Measurements from ENCODE around the gene HPCA. TPM values are rescaled to one million over a fixed set of nuclear protein-coding genes. Genes with fewer than 3 reads are reported as not detected.

HPCA gene
- total and polyA plus RNA-seq, 2 of the 13 experiments (the other 11 are each of a cell fraction or from before 2014, with no cell fraction given) = not detected

DNA sequence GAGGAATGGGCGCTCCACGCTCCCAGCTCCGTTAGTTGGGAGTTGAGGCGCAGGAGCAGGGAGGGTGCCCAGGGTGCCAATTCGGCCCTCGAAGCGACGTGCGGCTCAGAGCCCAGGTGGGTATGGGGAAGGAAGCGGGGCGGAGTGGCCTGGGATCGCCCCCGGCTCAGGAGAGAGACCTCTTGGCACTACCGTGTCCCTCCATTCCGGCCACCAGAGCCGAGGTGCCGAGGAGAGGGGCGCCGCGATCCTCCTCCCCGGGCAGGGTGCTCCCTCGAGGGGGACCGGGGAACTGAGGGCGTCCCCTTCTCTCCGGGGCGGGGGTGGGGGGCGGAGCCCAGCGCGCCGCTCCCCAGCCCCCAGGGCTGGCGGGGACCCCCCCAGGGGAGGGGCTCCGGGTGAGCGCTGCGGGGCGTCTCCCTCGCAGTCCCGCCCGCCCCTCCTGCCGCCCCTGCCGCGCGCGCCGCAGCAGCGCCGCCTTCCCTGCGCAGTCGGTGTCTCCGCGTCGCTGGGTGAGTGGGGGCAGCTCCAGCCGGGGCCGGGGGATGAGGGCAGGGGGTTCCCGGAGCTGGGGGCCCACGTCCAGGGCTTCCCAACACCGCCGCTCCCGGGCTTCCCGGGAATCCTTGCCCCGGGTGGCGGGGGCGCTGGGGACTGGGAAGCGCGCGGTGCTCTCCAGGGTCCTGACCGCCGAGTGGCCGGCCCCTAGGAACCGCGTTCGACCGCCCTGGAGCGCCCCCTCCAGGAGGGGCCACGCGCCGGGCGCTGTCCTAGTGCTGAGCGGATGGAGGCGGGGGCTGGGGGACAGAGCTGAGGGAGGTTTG lies at the start of gene HPCA (continued):
- TF ChIP-seq, protein P1, sequence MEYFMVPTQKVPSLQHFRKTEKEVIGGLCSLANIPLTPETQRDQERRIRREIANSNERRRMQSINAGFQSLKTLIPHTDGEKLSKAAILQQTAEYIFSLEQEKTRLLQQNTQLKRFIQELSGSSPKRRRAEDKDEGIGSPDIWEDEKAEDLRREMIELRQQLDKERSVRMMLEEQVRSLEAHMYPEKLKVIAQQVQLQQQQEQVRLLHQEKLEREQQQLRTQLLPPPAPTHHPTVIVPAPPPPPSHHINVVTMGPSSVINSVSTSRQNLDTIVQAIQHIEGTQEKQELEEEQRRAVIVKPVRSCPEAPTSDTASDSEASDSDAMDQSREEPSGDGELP (IDR thresholded peaks at IDR 0.05; ENCODE audit: borderline replicate concordance, low read depth) = no peak
- TF ChIP-seq ZNF160 (CRISPR knock-in tag; IDR thresholded peaks at IDR 0.05) (peak; percentile 96), TCF12 (IDR thresholded peaks at IDR 0.05) (no peak), TCF12 (CRISPR knock-in tag; IDR thresholded peaks at IDR 0.05) (peak; percentile 58; the same call in 1 of the 2 replicates), POLR2AphosphoS5 (IDR thresholded peaks at IDR 0.05; ENCODE audit: low read depth, low read length) (no peak), FOSL2 (CRISPR knock-in tag; IDR thresholded peaks at IDR 0.05) (peak; percentile 71), ARNT2 (CRISPR knock-in tag; IDR thresholded peaks at IDR 0.05; ENCODE audit: low read depth) (peak; percentile 99), ZNF44 (CRISPR knock-in tag; IDR thresholded peaks at IDR 0.05) (peak; percentile 94; the same call in 1 of the 2 replicates), RARA (CRISPR knock-in tag; IDR thresholded peaks at IDR 0.05) (peak; percentile 80), ZNF431 (CRISPR knock-in tag; IDR thresholded peaks at IDR 0.05; ENCODE audit: borderline replicate concordance, low read depth) (peak; percentile 95), EP300 (IDR thresholded peaks at IDR 0.05; ENCODE audit: low read depth in 2 of 2, low read length in 2 of 2) (no peak), EP300 (CRISPR knock-in tag; IDR thresholded peaks at IDR 0.05; ENCODE audit: borderline replicate concordance) (peak; percentile 58; the same call in 1 of the 2 replicates), PHF5A (CRISPR knock-in tag; IDR thresholded peaks at IDR 0.05; ENCODE audit: low read depth, unreplicated experiment) (no peak), KAT7 (CRISPR knock-in tag; IDR thresholded peaks at IDR 0.05; ENCODE audit: borderline replicate concordance) (no peak), HOXA9 (CRISPR knock-in tag; IDR thresholded peaks at IDR 0.05; ENCODE audit: borderline replicate concordance) (peak; percentile 99), ZNF703 (CRISPR knock-in tag; IDR thresholded peaks at IDR 0.05; ENCODE audit: borderline replicate concordance) (peak; percentile 66; the same call in 1 of the 2 replicates), NRL (CRISPR knock-in tag; IDR thresholded peaks at IDR 0.05; ENCODE audit: borderline replicate concordance) (peak; percentile 89), KDM5B (CRISPR knock-in tag; IDR thresholded peaks at IDR 0.05; ENCODE audit: borderline replicate concordance) (peak; percentile 99), ZNF605 (CRISPR knock-in tag; IDR thresholded peaks at IDR 0.05) (peak; percentile 99), NONO (IDR thresholded peaks at IDR 0.05) (no peak), NONO (CRISPR knock-in tag; conservative IDR thresholded peaks at IDR 0.05) (peak; percentile 66), ZBTB3 (CRISPR knock-in tag; IDR thresholded peaks at IDR 0.05; ENCODE audit: borderline replicate concordance, low read depth) (peak; percentile 90; the same call in 1 of the 2 replicates), ZSCAN20 (CRISPR knock-in tag; IDR thresholded peaks at IDR 0.05; ENCODE audit: borderline replicate concordance) (peak; percentile 99), CEBPG (CRISPR knock-in tag; IDR thresholded peaks at IDR 0.05) (peak; percentile 49)
- TF ChIP-seq, protein P2, sequence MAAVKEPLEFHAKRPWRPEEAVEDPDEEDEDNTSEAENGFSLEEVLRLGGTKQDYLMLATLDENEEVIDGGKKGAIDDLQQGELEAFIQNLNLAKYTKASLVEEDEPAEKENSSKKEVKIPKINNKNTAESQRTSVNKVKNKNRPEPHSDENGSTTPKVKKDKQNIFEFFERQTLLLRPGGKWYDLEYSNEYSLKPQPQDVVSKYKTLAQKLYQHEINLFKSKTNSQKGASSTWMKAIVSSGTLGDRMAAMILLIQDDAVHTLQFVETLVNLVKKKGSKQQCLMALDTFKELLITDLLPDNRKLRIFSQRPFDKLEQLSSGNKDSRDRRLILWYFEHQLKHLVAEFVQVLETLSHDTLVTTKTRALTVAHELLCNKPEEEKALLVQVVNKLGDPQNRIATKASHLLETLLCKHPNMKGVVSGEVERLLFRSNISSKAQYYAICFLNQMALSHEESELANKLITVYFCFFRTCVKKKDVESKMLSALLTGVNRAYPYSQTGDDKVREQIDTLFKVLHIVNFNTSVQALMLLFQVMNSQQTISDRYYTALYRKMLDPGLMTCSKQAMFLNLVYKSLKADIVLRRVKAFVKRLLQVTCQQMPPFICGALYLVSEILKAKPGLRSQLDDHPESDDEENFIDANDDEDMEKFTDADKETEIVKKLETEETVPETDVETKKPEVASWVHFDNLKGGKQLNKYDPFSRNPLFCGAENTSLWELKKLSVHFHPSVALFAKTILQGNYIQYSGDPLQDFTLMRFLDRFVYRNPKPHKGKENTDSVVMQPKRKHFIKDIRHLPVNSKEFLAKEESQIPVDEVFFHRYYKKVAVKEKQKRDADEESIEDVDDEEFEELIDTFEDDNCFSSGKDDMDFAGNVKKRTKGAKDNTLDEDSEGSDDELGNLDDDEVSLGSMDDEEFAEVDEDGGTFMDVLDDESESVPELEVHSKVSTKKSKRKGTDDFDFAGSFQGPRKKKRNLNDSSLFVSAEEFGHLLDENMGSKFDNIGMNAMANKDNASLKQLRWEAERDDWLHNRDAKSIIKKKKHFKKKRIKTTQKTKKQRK (IDR thresholded peaks at IDR 0.05; ENCODE audit: low read length) = no peak
- TF ChIP-seq, protein P3, sequence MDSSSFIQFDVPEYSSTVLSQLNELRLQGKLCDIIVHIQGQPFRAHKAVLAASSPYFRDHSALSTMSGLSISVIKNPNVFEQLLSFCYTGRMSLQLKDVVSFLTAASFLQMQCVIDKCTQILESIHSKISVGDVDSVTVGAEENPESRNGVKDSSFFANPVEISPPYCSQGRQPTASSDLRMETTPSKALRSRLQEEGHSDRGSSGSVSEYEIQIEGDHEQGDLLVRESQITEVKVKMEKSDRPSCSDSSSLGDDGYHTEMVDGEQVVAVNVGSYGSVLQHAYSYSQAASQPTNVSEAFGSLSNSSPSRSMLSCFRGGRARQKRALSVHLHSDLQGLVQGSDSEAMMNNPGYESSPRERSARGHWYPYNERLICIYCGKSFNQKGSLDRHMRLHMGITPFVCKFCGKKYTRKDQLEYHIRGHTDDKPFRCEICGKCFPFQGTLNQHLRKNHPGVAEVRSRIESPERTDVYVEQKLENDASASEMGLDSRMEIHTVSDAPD (CRISPR knock-in tag; IDR thresholded peaks at IDR 0.05) = peak; percentile 80; the same call in 1 of the 2 replicates
